GM23338 (cell line): ENCODE measurements around the gene PRMT5. TPM values are rescaled to one million over a fixed set of nuclear protein-coding genes. Genes with fewer than 3 reads are reported as not detected.

Experiments used
- ATAC-seq: fragments of 200-7000 bp; cut with Tn5 transposase; 3 replicates; pipeline ENCODE4 v1.9.1; 2020
- DNase-seq: peaks from one replicate; pipeline ENCODE4 v3.0.0-alpha.2; 2015; ENCODE audit warnings: low spot score
- H2AFZ ChIP-seq: fragments of 200-600 bp; sonication (generic); 2 replicates; pipeline ENCODE4 v1.8.0; 2016; ENCODE audit warnings: antibody characterized with exemption, mild to moderate bottlenecking, moderate library complexity
- H3F3A ChIP-seq: fragments of 200-600 bp; sonication (generic); replicated peaks from 2 replicates; pipeline ENCODE4 v1.8.0; 2017; ENCODE audit warnings: antibody characterized with exemption, mixed run types, low read depth
- H3K27ac ChIP-seq: fragments of 200-600 bp; sonication (generic); 2 replicates; pipeline ENCODE4 v1.6.1; 2016; ENCODE audit warnings: low read depth
- H3K27me3 ChIP-seq: fragments of 200-600 bp; sonication (generic); 2 replicates; pipeline ENCODE4 v1.8.0; 2016; ENCODE audit warnings: mild to moderate bottlenecking, mixed run types, moderate library complexity; ENCODE audit not compliant: insufficient read depth
- H3K36me3 ChIP-seq: fragments of 200-600 bp; sonication (generic); 2 replicates; pipeline ENCODE4 v1.8.0; 2016; ENCODE audit warnings: mild to moderate bottlenecking; ENCODE audit not compliant: insufficient read depth
- H3K4me1 ChIP-seq: fragments of 200-600 bp; sonication (generic); 2 replicates; pipeline ENCODE4 v1.8.0; 2016; ENCODE audit warnings: mild to moderate bottlenecking, moderate library complexity; ENCODE audit not compliant: insufficient read depth
- H3K4me2 ChIP-seq: fragments of 200-600 bp; sonication (generic); 2 replicates; pipeline ENCODE4 v1.7.1; 2017; ENCODE audit warnings: mixed run types
- H3K4me3 ChIP-seq: fragments of 200-600 bp; sonication (generic); 2 replicates; pipeline ENCODE4 v1.6.1; 2016; ENCODE audit warnings: mixed run types
- H3K79me2 ChIP-seq: fragments of 200-600 bp; sonication (generic); replicated peaks from 2 replicates; pipeline ENCODE4 v1.8.0; 2017; ENCODE audit warnings: mild to moderate bottlenecking; ENCODE audit not compliant: insufficient read depth
- H3K9me2 ChIP-seq: fragments of 200-600 bp; sonication (generic); 2 replicates; pipeline ENCODE4 v1.8.0; 2017; ENCODE audit not compliant: insufficient read depth
- H4K20me1 ChIP-seq: fragments of 200-600 bp; sonication (generic); replicated peaks from 2 replicates; pipeline ENCODE4 v1.8.0; 2017; ENCODE audit warnings: mild to moderate bottlenecking; ENCODE audit not compliant: insufficient read depth
- H3K27ac Mint-ChIP-seq: 2 replicates; pipeline ENCODE4 v1.8.0; 2020; ENCODE audit warnings: inconsistent platforms, mild to moderate bottlenecking, moderate library complexity, mixed read lengths
- H3K27me3 Mint-ChIP-seq: 3 replicates; pipeline ENCODE4 v1.8.0; 2022; ENCODE audit warnings: low read depth, mild to moderate bottlenecking, moderate library complexity, mixed read lengths, inconsistent platforms; ENCODE audit not compliant: insufficient read depth, poor library complexity
- H3K36me3 Mint-ChIP-seq: 3 replicates; pipeline ENCODE4 v1.8.0; 2021; ENCODE audit warnings: low read depth, mild to moderate bottlenecking, inconsistent platforms, moderate library complexity, mixed read lengths
- H3K4me1 Mint-ChIP-seq: 3 replicates; pipeline ENCODE4 v1.8.0; 2020; ENCODE audit warnings: mild to moderate bottlenecking, inconsistent platforms, mixed read lengths
- H3K4me3 Mint-ChIP-seq: 3 replicates; pipeline ENCODE4 v1.8.0; 2021; ENCODE audit warnings: moderate library complexity, mild to moderate bottlenecking, inconsistent platforms, mixed read lengths
- H3K9me3 Mint-ChIP-seq: 3 replicates; pipeline ENCODE4 v1.8.0; 2020; ENCODE audit warnings: moderate library complexity, mild to moderate bottlenecking, inconsistent platforms, mixed read lengths
- CREB1 ChIP-seq: fragments of 250-450 bp; sonication (Bioruptor Pico); IDR thresholded peaks from 2 replicates; pipeline ENCODE4 v1.5.0; 2020; ENCODE audit warnings: low read depth, mild to moderate bottlenecking, moderate library complexity
- CTCF ChIP-seq, 2 experiments: fragments of 200-600 bp in 1 of 2; sonication (generic) in 1 of 2; conservative IDR thresholded peaks; 2 replicates each; pipeline versions ENCODE4 v1.5.1 to v1.6.1; 2016 to 2017; ENCODE audit warnings: antibody characterized with exemption in 2 of 2, low read depth in 2 of 2, mild to moderate bottlenecking in 2 of 2, moderate library complexity in 1 of 2
- ETS1 ChIP-seq: IDR thresholded peaks from 2 replicates; pipeline ENCODE4 v1.6.1; 2016; ENCODE audit warnings: antibody characterized with exemption
- EZH2 ChIP-seq: fragments of 200-600 bp; sonication (generic); IDR thresholded peaks from one replicate; pipeline ENCODE4 v1.8.0; 2017; ENCODE audit warnings: antibody characterized with exemption, mild to moderate bottlenecking, low read depth; ENCODE audit not compliant: unreplicated experiment
- EZH2phosphoT487 ChIP-seq: fragments of 200-600 bp; sonication (generic); IDR thresholded peaks from one replicate; pipeline ENCODE4 v1.8.1; 2018; ENCODE audit warnings: antibody characterized with exemption; ENCODE audit not compliant: unreplicated experiment
- JUNB ChIP-seq: IDR thresholded peaks from one replicate; pipeline ENCODE4 v1.6.1; 2016; ENCODE audit warnings: antibody characterized with exemption; ENCODE audit not compliant: unreplicated experiment
- NANOG ChIP-seq: IDR thresholded peaks from 2 replicates; pipeline ENCODE4 v1.6.1; 2016; ENCODE audit warnings: antibody characterized with exemption, borderline replicate concordance
- POLR2AphosphoS5 ChIP-seq: IDR thresholded peaks from 2 replicates; pipeline ENCODE4 v1.6.1; 2016; ENCODE audit warnings: antibody characterized with exemption, low read depth
- REST ChIP-seq: IDR thresholded peaks from one replicate; pipeline ENCODE4 v1.6.1; 2018; ENCODE audit warnings: antibody characterized with exemption; ENCODE audit not compliant: unreplicated experiment
- STAT1 ChIP-seq: IDR thresholded peaks from one replicate; pipeline ENCODE4 v1.6.1; 2016; ENCODE audit warnings: antibody characterized with exemption; ENCODE audit not compliant: unreplicated experiment
- ZNF114 ChIP-seq: fragments of 250-450 bp; sonication (Bioruptor Pico); IDR thresholded peaks from 2 replicates; pipeline ENCODE4 v1.5.0; 2020; ENCODE audit warnings: mild to moderate bottlenecking, moderate library complexity
- ZNF331 ChIP-seq: fragments of 250-450 bp; sonication (Bioruptor Pico); IDR thresholded peaks from 2 replicates; pipeline ENCODE4 v1.5.0; 2020; ENCODE audit warnings: low read depth, mild to moderate bottlenecking, moderate library complexity
- ZNF462 ChIP-seq: fragments of 250-450 bp; sonication (Bioruptor Pico); IDR thresholded peaks from 2 replicates; pipeline ENCODE4 v1.5.0; 2020; ENCODE audit warnings: mild to moderate bottlenecking, moderate library complexity
- polyA plus RNA-seq: library from polyadenylated mRNA; unstranded; fragments of >200 nt; fragmentation: Nextera tagmentation; extraction: Ambion mirVana; gene quantifications from 2 replicates; pipeline ENCODE4 v1.2.1, GENCODE V29; 2016
- total RNA-seq: library from RNA; depleted of rRNA; stranded (reverse); fragments of >200 nt; shearing (Covaris generic); gene quantifications from 2 replicates; pipeline ENCODE4 v1.2.3, GENCODE V29; 2014

The PRMT5 gene
- total and polyA plus RNA-seq, 2 experiments from 2014 or later = 68.8 to 124 TPM

- peak; percentile 98 for DNase-seq
Measured at GRCh38 chr14:22871224-22872032, 57.7 kb downstream of the PRMT5 start, which contains the start of gene LRP10. LRP10 (plus strand) TSS chr14:22871740; CDS start chr14:22872304, 564 bp downstream.

More at GRCh38 chr14:22871224-22872032, 57.7 kb downstream of the PRMT5 start, which contains the start of gene LRP10:
- TF ChIP-seq POLR2AphosphoS5 (0 out of 2 replicates have a peak, but pooled peaks have one; percentile 22), CTCF (conservative IDR thresholded peaks at IDR 0.05; ENCODE audit: low read depth in 2 of 2) (no peak), EZH2 (no peak), JUNB (peak; percentile 24), ZNF462 (no peak), ZNF331 (CRISPR knock-in tag) (no peak), EZH2phosphoT487 (no peak), STAT1 (no peak), ZNF114 (CRISPR knock-in tag) (no peak), REST (no peak), ETS1 (no peak), CREB1 (peak; percentile 40), NANOG (no peak)
- H3K9me3 Mint-ChIP-seq = no peaks in the 10 kb centered on the region; the same call in 2 of the 3 replicates
- Histone ChIP-seq H4K20me1 (no peaks in the 10 kb centered on the region), H3K4me3 (peak within 1 kb of the TSS; percentile 96), H3K9me2 (no peaks in the 10 kb centered on the region), H3K79me2 (no peaks in the 10 kb centered on the region), H3K4me2 (peak within 1 kb of the TSS; percentile 76), H3K27me3 (no peaks in the 10 kb centered on the region), H3K27ac (peak within 1 kb of the TSS; percentile 81), H3F3A (peaks cover 7% of the 10 kb centered on the region; the same call in 1 of the 2 replicates), H3K4me1 (peaks cover 19% of the 10 kb centered on the region), H2AFZ (no peak within 1 kb of the TSS), H3K36me3 (no peaks in the 10 kb centered on the region)
- H3K27me3 Mint-ChIP-seq = peaks cover 20% of the 10 kb centered on the region
- peaks cover 13% of the 10 kb centered on the region for H3K4me1 Mint-ChIP-seq
- peak within 1 kb of the TSS; percentile 89 for H3K4me3 Mint-ChIP-seq
- peak; percentile 90 for ATAC-seq
- H3K27ac Mint-ChIP-seq = peak within 1 kb of the TSS; percentile 99
- H3K36me3 Mint-ChIP-seq = peaks cover 16% of the 10 kb centered on the region
